ENCODE measurements around the gene LUZP2.

DNA sequence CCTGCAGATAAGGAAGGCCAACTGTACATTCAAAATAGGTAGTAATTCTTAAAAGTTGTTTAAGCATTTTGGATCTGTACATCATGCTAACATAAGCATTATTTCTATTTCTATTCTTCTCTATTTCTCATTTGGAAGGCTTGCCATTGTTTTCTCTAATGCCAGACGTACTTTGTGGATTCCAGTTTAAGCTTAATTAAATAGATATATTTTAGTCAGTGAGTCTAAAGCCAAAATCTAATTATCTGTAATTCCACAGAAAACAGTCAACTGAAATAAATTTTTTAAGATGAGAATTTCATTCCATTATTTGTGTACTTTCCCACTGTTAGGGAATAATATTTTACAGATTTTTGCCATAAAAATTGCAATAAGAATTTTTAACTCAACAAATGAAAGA, 123.0 kb downstream of the LUZP2 start:
- TF ChIP-seq, protein P1, sequence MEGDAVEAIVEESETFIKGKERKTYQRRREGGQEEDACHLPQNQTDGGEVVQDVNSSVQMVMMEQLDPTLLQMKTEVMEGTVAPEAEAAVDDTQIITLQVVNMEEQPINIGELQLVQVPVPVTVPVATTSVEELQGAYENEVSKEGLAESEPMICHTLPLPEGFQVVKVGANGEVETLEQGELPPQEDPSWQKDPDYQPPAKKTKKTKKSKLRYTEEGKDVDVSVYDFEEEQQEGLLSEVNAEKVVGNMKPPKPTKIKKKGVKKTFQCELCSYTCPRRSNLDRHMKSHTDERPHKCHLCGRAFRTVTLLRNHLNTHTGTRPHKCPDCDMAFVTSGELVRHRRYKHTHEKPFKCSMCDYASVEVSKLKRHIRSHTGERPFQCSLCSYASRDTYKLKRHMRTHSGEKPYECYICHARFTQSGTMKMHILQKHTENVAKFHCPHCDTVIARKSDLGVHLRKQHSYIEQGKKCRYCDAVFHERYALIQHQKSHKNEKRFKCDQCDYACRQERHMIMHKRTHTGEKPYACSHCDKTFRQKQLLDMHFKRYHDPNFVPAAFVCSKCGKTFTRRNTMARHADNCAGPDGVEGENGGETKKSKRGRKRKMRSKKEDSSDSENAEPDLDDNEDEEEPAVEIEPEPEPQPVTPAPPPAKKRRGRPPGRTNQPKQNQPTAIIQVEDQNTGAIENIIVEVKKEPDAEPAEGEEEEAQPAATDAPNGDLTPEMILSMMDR (IDR thresholded peaks at IDR 0.05): no peak
- TF ChIP-seq POLR2A (IDR thresholded peaks at IDR 0.05): no peak
- TF ChIP-seq POLR2AphosphoS5 (IDR thresholded peaks at IDR 0.05): no peak
